Osteocyte (in vitro differentiated cells): ENCODE data around the gene MTPN. TPM values are rescaled to one million over a fixed set of nuclear protein-coding genes. Genes with fewer than 3 reads are reported as not detected.
A peak's percentile ranks its signal among the peaks of the same experiment; 100 is the strongest.

Source experiments
- DNase-seq: peaks from one replicate; pipeline ENCODE4 v3.0.0; 2021; ENCODE audit warnings: mixed read lengths; ENCODE audit not compliant: unreplicated experiment; ENCODE audit errors: extremely low spot score
- H3K27ac Mint-ChIP-seq: one replicate; pipeline ENCODE4 v1.8.0; 2021; ENCODE audit warnings: mild to moderate bottlenecking, mixed read lengths; ENCODE audit not compliant: unreplicated experiment
- H3K27me3 Mint-ChIP-seq: one replicate; pipeline ENCODE4 v1.8.0; 2021; ENCODE audit warnings: mixed read lengths; ENCODE audit not compliant: unreplicated experiment
- H3K36me3 Mint-ChIP-seq: one replicate; pipeline ENCODE4 v1.8.0; 2021; ENCODE audit warnings: mixed read lengths; ENCODE audit not compliant: unreplicated experiment
- H3K4me1 Mint-ChIP-seq: one replicate; pipeline ENCODE4 v1.8.0; 2021; ENCODE audit warnings: mixed read lengths; ENCODE audit not compliant: unreplicated experiment
- H3K4me3 Mint-ChIP-seq: one replicate; pipeline ENCODE4 v1.8.0; 2021; ENCODE audit warnings: mild to moderate bottlenecking, moderate library complexity, mixed read lengths; ENCODE audit not compliant: unreplicated experiment
- H3K9me3 Mint-ChIP-seq: one replicate; pipeline ENCODE4 v1.8.0; 2021; ENCODE audit warnings: mixed read lengths; ENCODE audit not compliant: unreplicated experiment
- total RNA-seq: library from RNA; stranded (reverse); gene quantifications from 2 replicates; pipeline ENCODE4 v1.2.1, GENCODE V29; 2021
- TF ChIP-seq, protein P1 (sequence below): fragments of 200-600 bp; sonication (generic); IDR thresholded peaks from 2 replicates; pipeline ENCODE4 v1.5.0; 2021; ENCODE audit warnings: antibody characterized with exemption, mild to moderate bottlenecking, moderate library complexity

The MTPN gene
- total RNA-seq, 1 donor from 2014 or later = 140 TPM

DNA sequence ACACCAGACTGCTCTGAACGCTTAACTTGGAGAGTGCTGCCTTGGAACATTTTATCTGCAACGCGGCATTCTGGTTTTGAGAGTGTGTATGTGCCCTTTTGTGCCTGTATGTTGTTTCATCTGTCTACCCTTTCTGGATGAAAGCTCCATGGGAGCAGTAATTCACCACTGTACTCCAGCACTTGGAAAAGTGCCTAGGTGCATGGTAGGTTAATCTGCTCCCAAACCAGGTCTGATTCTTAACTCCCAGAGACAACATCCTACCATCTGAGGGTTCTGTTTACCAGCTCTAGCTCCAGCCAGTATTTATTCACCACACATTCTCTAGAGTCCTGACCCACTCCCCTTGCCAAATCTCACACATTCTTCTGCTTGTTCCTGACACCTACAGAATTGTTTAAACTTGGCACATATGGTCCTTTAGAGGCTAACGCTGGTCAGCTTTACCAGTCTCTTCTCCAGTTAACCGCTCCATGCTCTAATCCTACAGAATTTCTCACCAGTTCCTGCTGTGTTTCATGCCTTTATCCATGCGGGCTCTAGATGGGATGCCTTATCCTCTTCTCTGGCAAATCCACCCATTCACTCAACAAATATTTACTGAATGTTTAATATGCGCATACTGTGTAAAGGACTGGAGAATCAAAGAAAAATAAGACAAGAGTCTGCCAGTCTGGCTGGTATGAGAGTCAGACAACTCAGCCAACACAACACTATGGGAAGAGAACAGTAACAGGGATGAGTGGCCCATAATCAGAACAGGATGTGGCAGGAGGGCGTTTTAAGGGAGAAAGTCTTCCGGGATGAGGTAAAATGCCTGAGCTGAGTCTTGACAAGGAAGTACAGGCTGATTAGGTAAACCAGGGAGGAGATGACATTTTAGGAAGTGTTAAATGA, 46.3 kb downstream of the MTPN start:
- Mint-ChIP-seq H3K4me1 (peaks cover 11% of the 10 kb centered on the region), H3K9me3 (no peaks in the 10 kb centered on the region), H3K27me3 (no peaks in the 10 kb centered on the region), H3K27ac (peak overlapping the region; percentile 51), H3K4me3 (no peak overlapping the region), H3K36me3 (peaks cover 22% of the 10 kb centered on the region)
- TF ChIP-seq, protein P1, sequence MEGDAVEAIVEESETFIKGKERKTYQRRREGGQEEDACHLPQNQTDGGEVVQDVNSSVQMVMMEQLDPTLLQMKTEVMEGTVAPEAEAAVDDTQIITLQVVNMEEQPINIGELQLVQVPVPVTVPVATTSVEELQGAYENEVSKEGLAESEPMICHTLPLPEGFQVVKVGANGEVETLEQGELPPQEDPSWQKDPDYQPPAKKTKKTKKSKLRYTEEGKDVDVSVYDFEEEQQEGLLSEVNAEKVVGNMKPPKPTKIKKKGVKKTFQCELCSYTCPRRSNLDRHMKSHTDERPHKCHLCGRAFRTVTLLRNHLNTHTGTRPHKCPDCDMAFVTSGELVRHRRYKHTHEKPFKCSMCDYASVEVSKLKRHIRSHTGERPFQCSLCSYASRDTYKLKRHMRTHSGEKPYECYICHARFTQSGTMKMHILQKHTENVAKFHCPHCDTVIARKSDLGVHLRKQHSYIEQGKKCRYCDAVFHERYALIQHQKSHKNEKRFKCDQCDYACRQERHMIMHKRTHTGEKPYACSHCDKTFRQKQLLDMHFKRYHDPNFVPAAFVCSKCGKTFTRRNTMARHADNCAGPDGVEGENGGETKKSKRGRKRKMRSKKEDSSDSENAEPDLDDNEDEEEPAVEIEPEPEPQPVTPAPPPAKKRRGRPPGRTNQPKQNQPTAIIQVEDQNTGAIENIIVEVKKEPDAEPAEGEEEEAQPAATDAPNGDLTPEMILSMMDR = no peak
- DNase-seq = no peak

DNA sequence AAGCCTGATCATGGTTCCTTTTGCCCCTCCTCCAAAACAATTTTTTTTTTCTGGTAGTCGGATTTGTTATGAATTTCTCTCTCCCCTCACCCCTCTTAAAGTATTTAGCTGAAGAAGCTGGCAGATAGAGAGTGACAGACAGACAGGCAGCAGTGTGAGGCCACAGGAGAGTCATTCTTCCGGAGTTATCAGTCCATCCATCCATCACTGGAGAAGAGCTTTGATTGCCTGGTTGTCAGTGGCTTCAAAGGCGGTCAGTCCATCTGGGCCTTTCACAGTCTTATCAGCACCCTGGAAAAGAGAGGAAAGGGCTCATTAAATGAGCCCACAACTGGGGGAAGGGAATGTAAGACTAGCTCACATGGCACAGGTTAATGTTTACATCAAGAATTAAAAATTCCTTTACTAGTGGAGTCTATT, 47.4 kb downstream of the MTPN start:
- peaks cover 11% of the 10 kb centered on the region for H3K4me1 Mint-ChIP-seq
- no peak overlapping the region for H3K4me3 Mint-ChIP-seq
- peaks cover 24% of the 10 kb centered on the region for H3K36me3 Mint-ChIP-seq
- no peaks in the 10 kb centered on the region for H3K27me3 Mint-ChIP-seq
- TF ChIP-seq, protein P1 = no peak
- H3K27ac Mint-ChIP-seq = no peak overlapping the region
- H3K9me3 Mint-ChIP-seq = no peaks in the 10 kb centered on the region
- no peak for DNase-seq

DNA sequence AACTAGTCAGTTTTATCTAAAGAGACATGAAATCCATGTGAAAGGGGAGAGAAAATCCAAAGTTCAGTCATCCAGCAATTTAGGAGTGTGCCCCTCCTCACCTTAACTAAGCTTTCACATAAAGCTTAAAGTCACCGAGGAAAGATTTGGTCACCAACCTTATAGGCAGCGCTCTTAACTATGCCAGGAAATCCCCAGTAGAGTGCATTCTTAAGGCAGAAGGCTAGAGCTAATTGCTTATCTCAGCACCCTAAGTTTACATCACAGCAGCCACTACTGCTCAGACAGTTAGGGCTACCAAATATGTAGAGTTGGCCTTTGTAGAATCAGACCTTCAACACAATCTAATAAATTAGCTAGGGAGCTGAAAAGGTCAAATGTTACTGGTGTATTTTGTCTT, 47.9 kb downstream of the MTPN start:
- no peak overlapping the region for H3K27ac Mint-ChIP-seq
- TF ChIP-seq, protein P1 = no peak
- peaks cover 15% of the 10 kb centered on the region for H3K4me1 Mint-ChIP-seq
- DNase-seq = no peak
- H3K36me3 Mint-ChIP-seq = peaks cover 24% of the 10 kb centered on the region
- no peak overlapping the region for H3K4me3 Mint-ChIP-seq
- H3K27me3 Mint-ChIP-seq = no peaks in the 10 kb centered on the region
- H3K9me3 Mint-ChIP-seq = no peaks in the 10 kb centered on the region

DNA sequence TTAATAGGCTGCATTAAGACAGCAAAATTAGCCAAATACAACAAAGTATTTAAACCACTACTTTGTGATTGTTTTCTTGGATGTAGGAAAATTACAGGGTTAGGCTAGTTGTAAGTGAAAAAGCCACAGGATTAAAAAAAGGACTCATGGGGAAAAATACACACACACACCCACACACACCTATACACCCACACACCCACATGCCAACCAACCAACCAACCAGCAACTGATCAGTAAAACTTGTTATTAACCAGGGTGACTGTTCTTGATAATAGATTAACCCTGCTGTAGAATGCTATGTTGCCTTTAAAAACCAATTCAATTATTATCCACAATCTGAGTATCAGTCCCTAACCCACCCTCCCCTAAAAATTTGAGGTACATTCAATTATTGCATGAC, 49.0 kb downstream of the MTPN start:
- no peak overlapping the region for H3K27ac Mint-ChIP-seq
- peaks cover 20% of the 10 kb centered on the region for H3K4me1 Mint-ChIP-seq
- TF ChIP-seq, protein P1 = no peak
- H3K4me3 Mint-ChIP-seq = no peak overlapping the region
- no peak for DNase-seq
- no peaks in the 10 kb centered on the region for H3K27me3 Mint-ChIP-seq
- H3K36me3 Mint-ChIP-seq = peaks cover 24% of the 10 kb centered on the region
- H3K9me3 Mint-ChIP-seq = no peaks in the 10 kb centered on the region

DNA sequence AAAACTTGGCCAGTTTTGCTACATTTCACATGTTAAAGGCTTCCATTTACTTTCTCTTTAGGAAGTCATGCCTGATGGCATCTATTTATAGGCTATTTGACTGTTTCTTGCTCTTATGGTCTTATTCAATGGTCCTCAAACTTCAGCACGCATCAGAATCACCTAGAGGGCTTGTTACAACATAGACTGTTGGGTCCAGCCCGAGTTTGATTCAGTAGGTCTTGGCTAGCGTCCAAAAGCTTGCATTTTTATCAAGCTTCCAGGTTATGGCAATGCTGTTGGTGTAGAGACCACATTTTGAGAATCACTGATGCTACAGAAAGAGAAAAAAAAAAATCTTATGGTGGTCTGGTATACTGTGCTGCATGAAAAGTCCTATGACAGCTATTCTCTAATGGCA, 51.9 kb downstream of the MTPN start:
- Mint-ChIP-seq H3K4me3 (no peak overlapping the region), H3K27me3 (no peaks in the 10 kb centered on the region), H3K9me3 (no peaks in the 10 kb centered on the region), H3K4me1 (peaks cover 12% of the 10 kb centered on the region), H3K27ac (no peak overlapping the region), H3K36me3 (peaks cover 24% of the 10 kb centered on the region)
- TF ChIP-seq, protein P1 = no peak
- DNase-seq = no peak
